ENCODE data around the gene FBF1. TPM values are rescaled to one million over a fixed set of nuclear protein-coding genes. Genes with fewer than 3 reads are reported as not detected.

FBF1 gene
- polyA plus RNA-seq, 1 donor (not counting 4 experiments of a cell fraction or from before 2014, with no cell fraction given), result 4.3 TPM

DNA sequence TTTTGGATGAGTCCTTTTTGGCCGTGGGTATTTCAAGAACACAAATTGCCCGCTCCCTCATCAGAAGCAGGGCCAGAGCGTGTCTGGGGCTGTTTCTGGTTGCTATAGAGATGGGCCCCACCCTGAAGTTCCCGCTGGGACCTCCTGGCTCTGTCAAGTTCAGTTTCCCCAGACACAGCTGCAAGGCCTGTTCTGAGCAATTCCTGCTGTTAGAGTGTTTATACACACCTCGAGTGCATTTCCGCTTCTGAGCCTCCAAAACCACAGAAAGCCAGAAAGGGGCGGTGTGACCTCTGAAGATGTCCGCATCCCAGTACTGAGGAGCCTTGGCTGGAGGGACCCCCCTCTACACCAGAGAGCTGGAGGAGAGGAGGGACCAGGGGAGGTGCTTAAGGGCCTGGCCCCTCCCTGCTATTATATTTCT, 76.4 kb downstream of the FBF1 start:
- Histone ChIP-seq H3K4me2 (ENCODE audit: control insufficient read depth, extremely low read depth, insufficient read depth, low read depth, low read length) (peak overlapping the region; percentile 77), H3K9ac (ENCODE audit: control insufficient read depth, extremely low read depth, insufficient read depth, low read length) (peak overlapping the region; percentile 69), H3K36me3 (ENCODE audit: control insufficient read depth in 2 of 2, extremely low read depth in 1 of 2, insufficient read depth in 2 of 2, low read length in 2 of 2) (no peaks in the 10 kb centered on the region), H3K9me1 (ENCODE audit: control insufficient read depth, extremely low read depth, insufficient read depth, low read length) (no peaks in the 10 kb centered on the region), H2AFZ (ENCODE audit: control insufficient read depth, low read length) (peak overlapping the region; percentile 52), H3K27ac (ENCODE audit: control insufficient read depth, insufficient read depth, low read length) (peak overlapping the region; percentile 84), H3K27me3 (ENCODE audit: control insufficient read depth, extremely low read depth, insufficient read depth, low read length) (no peaks in the 10 kb centered on the region), H3K4me3 (ENCODE audit: control insufficient read depth in 2 of 3, extremely low read depth in 1 of 3, insufficient read depth in 2 of 3, low read depth in 1 of 3, low read length in 3 of 3) (peak overlapping the region in 2 of 3 experiments; percentile 32 to 45), H3K79me2 (ENCODE audit: control insufficient read depth, insufficient read depth, low read length) (no peaks in the 10 kb centered on the region), H3K9me3 (ENCODE audit: control insufficient read depth, low read depth, low read length) (no peaks in the 10 kb centered on the region), H3K4me1 (ENCODE audit: control insufficient read depth, extremely low read depth, insufficient read depth, low read length) (peaks cover 15% of the 10 kb centered on the region), H4K20me1 (ENCODE audit: control insufficient read depth, extremely low read depth, insufficient read depth, low read length) (no peaks in the 10 kb centered on the region)
- TF ChIP-seq EZH2 (IDR thresholded peaks at IDR 0.05; ENCODE audit: low read length), result no peak
- TF ChIP-seq, protein P1, sequence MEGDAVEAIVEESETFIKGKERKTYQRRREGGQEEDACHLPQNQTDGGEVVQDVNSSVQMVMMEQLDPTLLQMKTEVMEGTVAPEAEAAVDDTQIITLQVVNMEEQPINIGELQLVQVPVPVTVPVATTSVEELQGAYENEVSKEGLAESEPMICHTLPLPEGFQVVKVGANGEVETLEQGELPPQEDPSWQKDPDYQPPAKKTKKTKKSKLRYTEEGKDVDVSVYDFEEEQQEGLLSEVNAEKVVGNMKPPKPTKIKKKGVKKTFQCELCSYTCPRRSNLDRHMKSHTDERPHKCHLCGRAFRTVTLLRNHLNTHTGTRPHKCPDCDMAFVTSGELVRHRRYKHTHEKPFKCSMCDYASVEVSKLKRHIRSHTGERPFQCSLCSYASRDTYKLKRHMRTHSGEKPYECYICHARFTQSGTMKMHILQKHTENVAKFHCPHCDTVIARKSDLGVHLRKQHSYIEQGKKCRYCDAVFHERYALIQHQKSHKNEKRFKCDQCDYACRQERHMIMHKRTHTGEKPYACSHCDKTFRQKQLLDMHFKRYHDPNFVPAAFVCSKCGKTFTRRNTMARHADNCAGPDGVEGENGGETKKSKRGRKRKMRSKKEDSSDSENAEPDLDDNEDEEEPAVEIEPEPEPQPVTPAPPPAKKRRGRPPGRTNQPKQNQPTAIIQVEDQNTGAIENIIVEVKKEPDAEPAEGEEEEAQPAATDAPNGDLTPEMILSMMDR (optimal IDR thresholded peaks at IDR 0.05 in 1 of 3, IDR thresholded peaks at IDR 0.05 in 1 of 3, conservative IDR thresholded peaks at IDR 0.05 in 1 of 3; ENCODE audit: extremely low read depth in 1 of 3, insufficient read depth in 2 of 3, low read length in 3 of 3), result no peak
- dilution Hi-C loops (cut with MboI; ENCODE audit: extremely low pct_ligation_motif_present, low sequenced_read_pairs), result no loop called here
- FAIRE-seq, result peak; percentile 61
- no peak for DNase-seq (ENCODE audit: low read depth, low spot score)

DNA sequence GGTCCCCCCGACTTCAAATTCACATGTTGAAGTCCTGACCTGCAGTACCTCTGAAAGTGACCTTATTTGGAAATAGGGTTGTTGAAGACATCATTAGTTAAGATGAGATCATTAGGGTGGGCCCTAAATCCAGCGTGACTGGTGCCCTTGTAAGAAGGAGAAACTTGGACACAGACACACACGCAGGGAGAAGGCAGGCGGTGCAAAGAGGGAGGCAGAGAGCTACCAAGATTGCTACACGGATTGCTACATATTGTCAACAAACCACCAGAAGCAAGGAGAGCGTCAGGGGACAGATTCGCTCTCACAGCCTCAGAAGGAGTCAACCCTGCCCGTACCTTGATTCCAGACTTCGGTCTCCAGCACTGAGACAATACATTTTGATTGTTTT, 78.9 kb downstream of the FBF1 start:
- FAIRE-seq, result no peak
- no peak overlapping the region for H2AFZ ChIP-seq (ENCODE audit: control insufficient read depth, low read length)
- no peaks in the 10 kb centered on the region for H3K79me2 ChIP-seq (ENCODE audit: control insufficient read depth, insufficient read depth, low read length)

More for the DNA sequence above, 78.9 kb downstream of the FBF1 start:
- Histone ChIP-seq H3K27ac (ENCODE audit: control insufficient read depth, insufficient read depth, low read length) (no peak overlapping the region), H3K4me1 (ENCODE audit: control insufficient read depth, extremely low read depth, insufficient read depth, low read length) (peaks cover 15% of the 10 kb centered on the region), H3K9me3 (ENCODE audit: control insufficient read depth, low read depth, low read length) (no peaks in the 10 kb centered on the region), H3K9ac (ENCODE audit: control insufficient read depth, extremely low read depth, insufficient read depth, low read length) (no peak overlapping the region), H3K4me2 (ENCODE audit: control insufficient read depth, extremely low read depth, insufficient read depth, low read depth, low read length) (no peak overlapping the region), H3K27me3 (ENCODE audit: control insufficient read depth, extremely low read depth, insufficient read depth, low read length) (no peaks in the 10 kb centered on the region), H3K4me3 (ENCODE audit: control insufficient read depth in 2 of 3, extremely low read depth in 1 of 3, insufficient read depth in 2 of 3, low read depth in 1 of 3, low read length in 3 of 3) (no peak overlapping the region), H4K20me1 (ENCODE audit: control insufficient read depth, extremely low read depth, insufficient read depth, low read length) (no peaks in the 10 kb centered on the region), H3K9me1 (ENCODE audit: control insufficient read depth, extremely low read depth, insufficient read depth, low read length) (no peaks in the 10 kb centered on the region), H3K36me3 (ENCODE audit: control insufficient read depth in 2 of 2, extremely low read depth in 1 of 2, insufficient read depth in 2 of 2, low read length in 2 of 2) (no peaks in the 10 kb centered on the region)
- DNase-seq (ENCODE audit: low read depth, low spot score), result no peak
- no peak for TF ChIP-seq EZH2 (IDR thresholded peaks at IDR 0.05; ENCODE audit: low read length)
- TF ChIP-seq, protein P1 (optimal IDR thresholded peaks at IDR 0.05 in 1 of 3, IDR thresholded peaks at IDR 0.05 in 1 of 3, conservative IDR thresholded peaks at IDR 0.05 in 1 of 3; ENCODE audit: extremely low read depth in 1 of 3, insufficient read depth in 2 of 3, low read length in 3 of 3), result no peak
- dilution Hi-C loops (cut with MboI; ENCODE audit: extremely low pct_ligation_motif_present, low sequenced_read_pairs), result no loop called here

Other genes starting within 250 kb of the FBF1 start
- gene ITGB4, start 219.6 kb downstream of the FBF1 start, polyA plus RNA-seq, result 761 to 1,084 TPM (median 1,039 TPM) in 3 replicates
- 1.1 to 5.2 TPM (median 1.3 TPM) in 3 replicates for gene GALK1, start 175.8 kb downstream of the FBF1 start, polyA plus RNA-seq
- 10.4 to 13.0 TPM (median 10.9 TPM) in 3 replicates for gene UNK, start 156.2 kb downstream of the FBF1 start, polyA plus RNA-seq
- gene UNC13D, start 96.6 kb downstream of the FBF1 start, polyA plus RNA-seq, result 0.25 to 0.79 TPM (median 0.36 TPM) in 3 replicates
- 17.0 to 41.4 TPM (median 23.3 TPM) in 3 replicates for gene WBP2, start 85.7 kb downstream of the FBF1 start, polyA plus RNA-seq
- gene TRIM47, start 62.5 kb downstream of the FBF1 start, polyA plus RNA-seq, result 9.4 to 20.7 TPM (median 10.9 TPM) in 3 replicates
- gene TRIM65, start 44.1 kb downstream of the FBF1 start, polyA plus RNA-seq, result 7.4 to 10.6 TPM (median 7.8 TPM) in 3 replicates
- 25.2 to 33.8 TPM (median 30.0 TPM) in 3 replicates for gene MRPL38, start 36.2 kb downstream of the FBF1 start, polyA plus RNA-seq
- gene ACOX1, start 38.1 kb upstream of the FBF1 start, polyA plus RNA-seq, result 29.7 to 42.8 TPM (median 31.8 TPM) in 3 replicates
- gene TEN1, start 38.2 kb upstream of the FBF1 start, polyA plus RNA-seq, result 11.7 to 22.3 TPM (median 15.6 TPM) in 3 replicates
- gene CDK3, start 59.8 kb upstream of the FBF1 start, polyA plus RNA-seq, result 1.8 to 3.6 TPM (median 2.0 TPM) in 3 replicates
- 6.4 to 11.9 TPM (median 7.6 TPM) in 3 replicates for gene EVPL, start 86.3 kb upstream of the FBF1 start, polyA plus RNA-seq
- gene SRP68, start 131.5 kb upstream of the FBF1 start, polyA plus RNA-seq, result 59.0 to 87.1 TPM (median 81.3 TPM) in 3 replicates
- gene GALR2, start 133.7 kb upstream of the FBF1 start, polyA plus RNA-seq, result 0.06 TPM in 1 of 3 replicates, not detected in the others
- gene ZACN, start 138.1 kb upstream of the FBF1 start, polyA plus RNA-seq, result not detected in 3 replicates
- 60.6 to 90.9 TPM (median 61.0 TPM) in 3 replicates for gene EXOC7, start 162.7 kb upstream of the FBF1 start, polyA plus RNA-seq
- 0.01 to 0.03 TPM (median 0.02 TPM) in 3 replicates for gene FOXJ1, start 200.2 kb upstream of the FBF1 start, polyA plus RNA-seq

All from keratinocyte (primary cell).